B cell (primary cell): ENCODE results near the gene TRIM28. TPM values are rescaled to one million over a fixed set of nuclear protein-coding genes. Genes with fewer than 3 reads are reported as not detected.
"Not testable (repeated sequence)": the region's sequence is repeated elsewhere in the genome, so short reads cannot be mapped to it uniquely, and the experiment has no call there.

Source experiments
- ATAC-seq: fragments of 200-7000 bp; cut with Tn5 transposase; one replicate; pipeline ENCODE4 v1.10.0; 2021; ENCODE audit warnings: low read depth, mild to moderate bottlenecking, moderate number of reproducible peaks, moderate library complexity
- CTCF ChIA-PET: fragments of 350-600 bp; sonication (Branson Sonifier 250); formaldehyde crosslinking; loops from one replicate; lab custom pipeline; 2021; ENCODE audit warnings: antibody characterized with exemption, inconsistent platforms; lab: Charles Lee
- POLR2A ChIA-PET: fragments of 350-600 bp; sonication (Branson Sonifier 250); formaldehyde crosslinking; loops from one replicate; lab custom pipeline; 2021; ENCODE audit warnings: antibody characterized with exemption; lab: Charles Lee
- DNase-seq: peaks from one replicate; pipeline ENCODE4 v3.0.0; 2013
- H2AFZ ChIP-seq: 2 replicates; pipeline ENCODE4 v1.6.1; 2012; ENCODE audit warnings: mild to moderate bottlenecking, low read depth, low read length; ENCODE audit not compliant: insufficient read depth, poor library complexity, severe bottlenecking
- H3K27ac ChIP-seq, 2 donors: 1 replicate in 1 of 2; 2 replicates in 1 of 2; pipeline ENCODE4 v1.5.1; 2012 to 2013; ENCODE audit warnings: low read length in 2 of 2, mild to moderate bottlenecking in 2 of 2, moderate library complexity in 1 of 2
- H3K27me3 ChIP-seq, 4 experiments: fragments of 200-600 bp in 1 of 4; sonication (generic) in 1 of 4; replicated peaks in 1 of 4; 1 replicate in 2 of 4; 2 replicates in 2 of 4; pipeline versions ENCODE4 v1.6.1 to v1.7.0; 2013 to 2016; ENCODE audit warnings: low read length in 3 of 4, mild to moderate bottlenecking in 2 of 4, mixed read lengths in 1 of 4, moderate library complexity in 1 of 4; ENCODE audit not compliant: insufficient read depth in 4 of 4, control insufficient read depth in 3 of 4; ENCODE audit errors: control extremely low read depth in 1 of 4
- H3K36me3 ChIP-seq, 2 experiments: replicated peaks in 1 of 2; 1 replicate in 1 of 2; 2 replicates in 1 of 2; pipeline versions ENCODE4 v1.6.1 to v1.7.1; 2013; ENCODE audit warnings: low read length in 1 of 2; ENCODE audit not compliant: insufficient read depth in 2 of 2, control insufficient read depth in 1 of 2; ENCODE audit errors: control extremely low read depth in 1 of 2, extremely low read depth in 1 of 2
- H3K4me1 ChIP-seq, 2 donors: fragments of 200-600 bp in 1 of 2; sonication (generic) in 1 of 2; 1 replicate in 1 of 2; 2 replicates in 1 of 2; pipeline versions ENCODE4 v1.5.1 to v1.6.1; 2013 to 2017; ENCODE audit warnings: low read length in 2 of 2; ENCODE audit not compliant: control insufficient read depth in 2 of 2, insufficient read depth in 2 of 2
- H3K4me2 ChIP-seq: replicated peaks from 2 replicates; pipeline ENCODE3; 2012; ENCODE audit warnings: mild to moderate bottlenecking, low read depth, low read length; ENCODE audit not compliant: poor library complexity, severe bottlenecking
- H3K4me3 ChIP-seq, 5 experiments: fragments of 200-600 bp in 1 of 5; sonication (generic) in 1 of 5; 1 replicate in 3 of 5; 2 replicates in 2 of 5; pipeline versions ENCODE4 v1.5.1 to v1.7.0; 2011 to 2016; ENCODE audit warnings: low read length in 4 of 5, mild to moderate bottlenecking in 4 of 5, low read depth in 2 of 5, control low read depth in 1 of 5, moderate library complexity in 1 of 5; ENCODE audit not compliant: insufficient read depth in 1 of 5; ENCODE audit errors: control extremely low read depth in 1 of 5, extremely low read depth in 1 of 5
- H3K79me2 ChIP-seq: fragments of 200-600 bp; sonication (generic); one replicate; pipeline ENCODE4 v1.6.0; 2016; ENCODE audit warnings: low read length; ENCODE audit not compliant: control insufficient read depth, insufficient read depth
- H3K9ac ChIP-seq: fragments of 200-600 bp; sonication (generic); 2 replicates; pipeline ENCODE4 v1.6.1; 2017; ENCODE audit warnings: mild to moderate bottlenecking, low read length, moderate library complexity
- H3K9me3 ChIP-seq, 3 donors: one replicate each; pipeline versions ENCODE4 v1.6.1 to v1.7.1; 2013; ENCODE audit warnings: low read length in 2 of 3; ENCODE audit not compliant: control insufficient read depth in 2 of 3, insufficient read depth in 1 of 3; ENCODE audit errors: control extremely low read depth in 1 of 3
- H4K20me1 ChIP-seq: 2 replicates; pipeline ENCODE4 v1.6.0; 2012; ENCODE audit warnings: mild to moderate bottlenecking, low read length; ENCODE audit not compliant: insufficient read depth, control insufficient read depth, poor library complexity, severe bottlenecking
- H3K27ac Mint-ChIP-seq: one replicate; pipeline ENCODE4 v1.8.0; 2021; ENCODE audit warnings: mixed read lengths
- H3K27me3 Mint-ChIP-seq: one replicate; pipeline ENCODE4 v1.8.0; 2021; ENCODE audit warnings: mixed read lengths
- H3K4me1 Mint-ChIP-seq: one replicate; pipeline ENCODE4 v1.8.0; 2021; ENCODE audit warnings: mixed read lengths
- H3K4me3 Mint-ChIP-seq: one replicate; pipeline ENCODE4 v1.8.0; 2021; ENCODE audit warnings: mixed read lengths
- H3K9me3 Mint-ChIP-seq: one replicate; pipeline ENCODE4 v1.8.0; 2022; ENCODE audit warnings: mixed read lengths; ENCODE audit not compliant: insufficient read depth
- CTCF ChIP-seq: fragments of 200-600 bp; IDR thresholded peaks from one replicate; pipeline ENCODE4 v1.8.0; 2022; ENCODE audit warnings: antibody characterized with exemption, mild to moderate bottlenecking
- EZH2 ChIP-seq: IDR thresholded peaks from 2 replicates; pipeline ENCODE4 v1.6.1; 2012; ENCODE audit warnings: borderline replicate concordance, low read depth, mild to moderate bottlenecking, moderate library complexity, low read length; ENCODE audit not compliant: insufficient read depth, poor library complexity, severe bottlenecking
- WGBS: methylation state at CpG from one replicate; pipeline ENCODE4 v1.1.5; 2013; ENCODE audit warnings: missing lambda C conversion rate; ENCODE audit not compliant: insufficient coverage; 5-methylcytosine and 5-hydroxymethylcytosine counted together
- intact Hi-C: fragments of 100-400 bp; cut with micrococcal nuclease; formaldehyde crosslinking; loops from one replicate; pipeline ENCODE4 v1.10.0; 2022
- polyA plus RNA-seq: library from polyadenylated mRNA; depleted of rRNA; stranded (reverse); fragments of >200 nt; gene quantifications from 2 replicates; pipeline ENCODE4 v1.2.3, GENCODE V29; 2012
- total RNA-seq, 2 donors: library from RNA; stranded (reverse); fragments of 120-200 nt in 1 of 2; gene quantifications; 1 replicate in 1 of 2; 2 replicates in 1 of 2; pipeline versions ENCODE4 v1.2.3 to v1.2.4, GENCODE V29; 2013 to 2022

Gene TRIM28
- total and polyA plus RNA-seq, 2 donors (not counting 1 experiment from before 2014, with no cell fraction given), result 370 to 569 TPM

- Histone ChIP-seq H3K4me3 (peak overlapping the region in 4 of 5 experiments; percentile 41 to 64 (median 52)), H3K27me3 (peaks cover 0 to 40% (median 9%) of the 10 kb centered on the region in 4 experiments), H3K9me3 (peaks cover 0 to 5% (median 0%) of the 10 kb centered on the region in 3 donors), H2AFZ (peak overlapping the region; percentile 87), H3K79me2 (no peaks in the 10 kb centered on the region), H3K4me2 (peak overlapping the region; percentile 90), H3K36me3 (no peaks in the 10 kb centered on the region), H4K20me1 (no peaks in the 10 kb centered on the region), H3K27ac (no peak overlapping the region), H3K4me1 (peaks cover 12 to 18% of the 10 kb centered on the region in 2 donors), H3K9ac (peak overlapping the region; percentile 64)
- H3K4me3 Mint-ChIP-seq, result peak overlapping the region; percentile 74
- DNase-seq (peak; percentile 57), ATAC-seq (peak; percentile 60)
- ChIA-PET POLR2A (no interaction called here), CTCF (interaction anchor here (1.5 kb wide), 1 partner anchor 19 kb away, joined by 4 read pairs; the partner anchor contains the start of gene ZBTB45)
- WGBS, result 1% methylated on average over 52 of the region's 55 CpGs
- peaks cover 9% of the 10 kb centered on the region for H3K4me1 Mint-ChIP-seq
- H3K9me3 Mint-ChIP-seq, result no peaks in the 10 kb centered on the region
- no peak overlapping the region for H3K27ac Mint-ChIP-seq
- no peak for TF ChIP-seq CTCF
- no peak for TF ChIP-seq EZH2
- intact Hi-C loops, result no loop called here
- peaks cover 17% of the 10 kb centered on the region for H3K27me3 Mint-ChIP-seq
These were observed 5.4 kb upstream of the TRIM28 start for GRCh38 chr19:58538257-58539168.

GRCh38 chr19:58539169-58539559, 4.7 kb upstream of the TRIM28 start:
- peaks cover 14% of the 10 kb centered on the region for H3K4me1 Mint-ChIP-seq
- H3K9me3 Mint-ChIP-seq, H3K36me3 ChIP-seq, H3K27ac ChIP-seq, H3K9me3 ChIP-seq, DNase-seq, POLR2A ChIA-PET, H3K9ac ChIP-seq, H3K79me2 ChIP-seq, H3K27ac Mint-ChIP-seq, H3K4me3 ChIP-seq, H4K20me1 ChIP-seq, intact Hi-C loops, ATAC-seq: not testable (repeated sequence)
- H3K4me3 Mint-ChIP-seq, result peak overlapping the region; percentile 26
- H2AFZ ChIP-seq, result peak overlapping the region; percentile 87
- H3K27me3 ChIP-seq, result peaks cover 0 to 40% (median 9%) of the 10 kb centered on the region in 4 experiments
- peaks cover 12 to 21% of the 10 kb centered on the region in 2 donors for H3K4me1 ChIP-seq
- peaks cover 21% of the 10 kb centered on the region for H3K27me3 Mint-ChIP-seq
- CTCF ChIA-PET, result interaction anchor here (1.5 kb wide), 1 partner anchor 19 kb away, joined by 4 read pairs; the partner anchor contains the start of gene ZBTB45
- peak overlapping the region; percentile 90 for H3K4me2 ChIP-seq

GRCh38 chr19:58542641-58543372, 1.1 kb upstream of the TRIM28 start:
- 82% methylated on average over 9 of the region's 18 CpGs for WGBS
- H3K9me3 Mint-ChIP-seq, CTCF ChIA-PET, H3K4me3 ChIP-seq, H3K9me3 ChIP-seq, H3K9ac ChIP-seq, ATAC-seq, H3K27ac Mint-ChIP-seq, H3K4me2 ChIP-seq, intact Hi-C loops, H2AFZ ChIP-seq, H3K27ac ChIP-seq: not testable (repeated sequence)
- DNase-seq, result peak; percentile 23
- Mint-ChIP-seq H3K4me3 (peak overlapping the region; percentile 97), H3K27me3 (peaks cover 18% of the 10 kb centered on the region), H3K4me1 (peaks cover 36% of the 10 kb centered on the region)
- Histone ChIP-seq H3K4me1 (peaks cover 29 to 43% of the 10 kb centered on the region in 2 donors), H3K27me3 (peaks cover 0 to 26% (median 5%) of the 10 kb centered on the region in 4 experiments), H3K36me3 (peaks cover 0 to 22% of the 10 kb centered on the region in 2 experiments), H4K20me1 (peaks cover 32% of the 10 kb centered on the region), H3K79me2 (peaks cover 31% of the 10 kb centered on the region)
- POLR2A ChIA-PET, result interaction anchor here (1.4 to 3.4 kb wide), 4 partner anchors 10 to 23 kb away, joined by 3 to 30 read pairs (median 17); partner anchors contain the start of genes CHMP2A and ZBTB45
